Esophagus muscularis mucosa (tissue), 4 donors: Measurements from ENCODE around the gene NRXN3. TPM values are rescaled to one million over a fixed set of nuclear protein-coding genes. Genes with fewer than 3 reads are reported as not detected.

Experiments
- DNase-seq: peaks from one replicate; pipeline ENCODE4 v3.0.0-alpha.2; 2017; ENCODE audit errors: extremely low spot score
- H3K27ac ChIP-seq, 4 donors: fragments of 200-600 bp; sonication (generic); replicated peaks in 1 of 4; 1 replicate in 3 of 4; 2 replicates in 1 of 4; pipeline ENCODE4 v1.5.1; 2016 to 2019; ENCODE audit warnings: mild to moderate bottlenecking in 1 of 4
- H3K27me3 ChIP-seq, 4 donors: fragments of 200-600 bp; sonication (generic); one replicate each; pipeline versions ENCODE4 v1.5.1 to v1.6.0; 2016 to 2019
- H3K36me3 ChIP-seq, 4 donors: fragments of 200-600 bp; sonication (generic); one replicate each; pipeline ENCODE4 v1.5.1; 2016 to 2019
- H3K4me1 ChIP-seq, 4 donors: fragments of 200-600 bp; sonication (generic); one replicate each; pipeline ENCODE4 v1.5.1; 2016 to 2019
- H3K4me3 ChIP-seq, 4 donors: fragments of 200-600 bp; sonication (generic); 1 replicate in 2 of 4; 2 replicates in 2 of 4; pipeline ENCODE4 v1.5.1; 2016 to 2019; ENCODE audit warnings: mild to moderate bottlenecking in 4 of 4, moderate library complexity in 1 of 4
- H3K9me3 ChIP-seq, 4 donors: fragments of 200-600 bp; sonication (generic); 1 replicate in 3 of 4; 2 replicates in 1 of 4; pipeline ENCODE4 v1.5.1; 2016 to 2019
- EP300 ChIP-seq: sonication (generic); formaldehyde crosslinking; IDR thresholded peaks from one replicate; pipeline ENCODE4 v1.6.1; 2017; ENCODE audit warnings: antibody characterized with exemption
- POLR2A ChIP-seq: fragments of 450-650 bp; IDR thresholded peaks from one replicate; pipeline ENCODE4 v1.6.1; 2017; ENCODE audit warnings: antibody characterized with exemption, moderate library complexity, mild to moderate bottlenecking, low read depth
- POLR2AphosphoS5 ChIP-seq, 2 donors: sonication (generic); formaldehyde crosslinking; IDR thresholded peaks; one replicate each; pipeline ENCODE4 v1.6.1; 2017; ENCODE audit warnings: antibody characterized with exemption in 2 of 2
- WGBS: methylation state at CpG from one replicate; pipeline ENCODE4 v1.1.5; 2018; 5-methylcytosine and 5-hydroxymethylcytosine counted together
- intact Hi-C: fragments of 100-400 bp; cut with DNase I; formaldehyde crosslinking; loops from one replicate; pipeline ENCODE4 v1.15.1; 2023
- total RNA-seq, 4 donors: library from RNA; depleted of rRNA; stranded (reverse); fragments of >200 nt; gene quantifications; one replicate each; pipeline versions ENCODE4 v1.1.0 to v1.2.1, GENCODE V29; 2016
- TF ChIP-seq, protein P1 (sequence below), 3 experiments: fragments of 200-600 bp in 2 of 3; fragments of 450-650 bp in 1 of 3; sonication (generic) in 2 of 3; IDR thresholded peaks; one replicate each; pipeline ENCODE4 v1.5.1; 2017 to 2019; ENCODE audit warnings: antibody characterized with exemption in 3 of 3, mild to moderate bottlenecking in 2 of 3, moderate library complexity in 1 of 3

The NRXN3 gene
- total RNA-seq, 4 donors from 2014 or later = 71.1 to 159 (median 122) TPM

DNA sequence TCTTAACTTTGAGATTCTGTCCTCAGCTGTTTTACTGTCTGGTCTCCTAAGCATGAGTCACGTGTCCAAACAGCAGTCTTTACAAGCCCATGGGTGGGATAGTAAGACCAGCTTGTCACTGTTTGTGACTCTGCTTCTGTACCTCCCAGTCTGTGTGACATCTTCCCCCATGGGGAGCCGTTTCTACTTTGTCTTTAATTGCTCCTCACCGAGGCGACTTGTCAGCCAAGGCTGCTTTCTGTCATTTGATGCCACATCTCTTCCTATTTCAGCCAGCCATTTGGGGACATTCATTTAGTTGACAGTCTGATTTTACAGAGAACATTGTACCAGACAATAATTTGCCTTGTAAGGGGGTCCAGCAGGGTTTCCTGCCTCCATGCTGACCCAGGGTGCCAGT lies 534.8 kb downstream of the NRXN3 start:
- Histone ChIP-seq H3K36me3 (no peaks in the 10 kb centered on the region), H3K4me3 (no peak overlapping the region), H3K27me3 (no peaks in the 10 kb centered on the region), H3K4me1 (no peaks in the 10 kb centered on the region), H3K9me3 (no peaks in the 10 kb centered on the region), H3K27ac (no peak overlapping the region)
- WGBS = 57% methylated on average over 4 of the region's 4 CpGs
- no peak for DNase-seq
- TF ChIP-seq EP300 (no peak), POLR2AphosphoS5 (IDR thresholded peaks at IDR 0.05) (no peak), POLR2A (no peak)
- TF ChIP-seq, protein P1, sequence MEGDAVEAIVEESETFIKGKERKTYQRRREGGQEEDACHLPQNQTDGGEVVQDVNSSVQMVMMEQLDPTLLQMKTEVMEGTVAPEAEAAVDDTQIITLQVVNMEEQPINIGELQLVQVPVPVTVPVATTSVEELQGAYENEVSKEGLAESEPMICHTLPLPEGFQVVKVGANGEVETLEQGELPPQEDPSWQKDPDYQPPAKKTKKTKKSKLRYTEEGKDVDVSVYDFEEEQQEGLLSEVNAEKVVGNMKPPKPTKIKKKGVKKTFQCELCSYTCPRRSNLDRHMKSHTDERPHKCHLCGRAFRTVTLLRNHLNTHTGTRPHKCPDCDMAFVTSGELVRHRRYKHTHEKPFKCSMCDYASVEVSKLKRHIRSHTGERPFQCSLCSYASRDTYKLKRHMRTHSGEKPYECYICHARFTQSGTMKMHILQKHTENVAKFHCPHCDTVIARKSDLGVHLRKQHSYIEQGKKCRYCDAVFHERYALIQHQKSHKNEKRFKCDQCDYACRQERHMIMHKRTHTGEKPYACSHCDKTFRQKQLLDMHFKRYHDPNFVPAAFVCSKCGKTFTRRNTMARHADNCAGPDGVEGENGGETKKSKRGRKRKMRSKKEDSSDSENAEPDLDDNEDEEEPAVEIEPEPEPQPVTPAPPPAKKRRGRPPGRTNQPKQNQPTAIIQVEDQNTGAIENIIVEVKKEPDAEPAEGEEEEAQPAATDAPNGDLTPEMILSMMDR (IDR thresholded peaks at IDR 0.05) = no peak
- intact Hi-C loops = no loop called here

GRCh38 chr14:78705989-78706388 lies 535.8 kb downstream of the NRXN3 start:
- H3K9me3 ChIP-seq = no peaks in the 10 kb centered on the region
- no peak for DNase-seq

DNA sequence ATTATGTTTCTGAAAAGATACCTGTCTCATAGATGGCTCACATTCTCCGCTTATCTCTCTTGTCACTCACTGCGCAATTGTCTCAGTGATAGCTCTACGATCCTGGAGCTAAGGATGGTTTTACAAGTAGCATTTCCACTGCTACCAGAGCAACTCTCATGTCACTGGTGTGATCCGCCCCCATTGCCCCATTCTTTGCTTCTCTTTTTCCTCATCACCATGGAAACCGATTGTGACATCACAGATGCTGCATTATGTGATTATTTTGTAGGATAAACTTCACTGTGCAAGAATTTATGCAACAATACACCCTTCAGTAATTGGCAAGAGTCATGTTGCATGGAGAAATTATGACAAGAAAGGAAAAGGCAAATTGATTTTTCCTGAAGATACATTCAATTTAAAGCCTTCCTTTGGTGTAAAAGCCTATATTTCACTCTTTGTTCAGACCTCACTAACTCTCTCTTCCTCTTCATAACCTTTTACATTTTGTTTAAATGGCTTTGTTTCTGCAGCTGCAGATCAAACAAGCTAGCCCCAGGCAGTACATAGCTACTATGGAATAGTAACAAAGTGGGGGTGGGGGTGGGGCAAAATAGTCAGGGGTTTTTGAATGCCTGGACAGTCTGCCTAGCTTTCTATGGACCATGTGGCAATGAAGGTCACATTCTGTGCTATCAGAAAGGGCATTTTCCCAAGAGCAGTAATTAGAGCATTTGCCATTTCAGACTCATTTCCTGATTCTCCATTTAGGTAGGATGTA lies 539.8 kb downstream of the NRXN3 start:
- Histone ChIP-seq H3K4me3 (no peak overlapping the region), H3K36me3 (no peaks in the 10 kb centered on the region), H3K9me3 (no peaks in the 10 kb centered on the region), H3K4me1 (no peaks in the 10 kb centered on the region), H3K27me3 (no peaks in the 10 kb centered on the region), H3K27ac (no peak overlapping the region)
- TF ChIP-seq EP300 = no peak
- no peak for TF ChIP-seq POLR2AphosphoS5 (IDR thresholded peaks at IDR 0.05)
- TF ChIP-seq, protein P1 (IDR thresholded peaks at IDR 0.05) = no peak
- TF ChIP-seq POLR2A = no peak
- intact Hi-C loops = no loop called here
- 77% methylated on average over 5 of the region's 5 CpGs for WGBS
- no peak for DNase-seq

More at GRCh38 chr14:78705989-78706388, 535.8 kb downstream of the NRXN3 start:
- intact Hi-C loops = no loop called here
- Histone ChIP-seq H3K27me3 (no peaks in the 10 kb centered on the region), H3K27ac (no peak overlapping the region), H3K36me3 (no peaks in the 10 kb centered on the region), H3K4me3 (no peak overlapping the region), H3K4me1 (no peaks in the 10 kb centered on the region)
- TF ChIP-seq, protein P1 (IDR thresholded peaks at IDR 0.05) = no peak
- TF ChIP-seq POLR2A (no peak), EP300 (no peak), POLR2AphosphoS5 (IDR thresholded peaks at IDR 0.05) (no peak)

DNA sequence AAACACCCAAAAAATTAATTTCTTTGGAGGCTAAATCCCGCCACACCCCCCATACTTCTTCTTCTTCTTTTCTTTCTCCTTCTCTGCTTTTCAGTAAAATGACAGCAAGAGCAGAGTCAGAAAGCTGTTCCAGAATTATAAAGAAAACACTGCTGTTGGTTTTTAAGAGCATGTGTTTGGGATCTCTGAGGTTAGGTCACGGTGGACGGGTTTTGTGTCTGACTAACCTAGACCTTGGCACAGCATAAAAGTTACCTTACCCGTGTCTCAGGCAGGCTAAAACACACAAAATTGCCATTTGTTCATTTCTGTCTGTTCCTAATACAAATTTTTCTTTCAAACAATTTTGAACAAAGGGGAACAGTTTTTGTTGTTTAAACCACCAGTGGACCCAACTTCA lies 540.8 kb downstream of the NRXN3 start:
- intact Hi-C loops = no loop called here
- Histone ChIP-seq H3K27ac (no peak overlapping the region), H3K4me3 (no peak overlapping the region), H3K4me1 (no peaks in the 10 kb centered on the region), H3K9me3 (no peaks in the 10 kb centered on the region), H3K27me3 (no peaks in the 10 kb centered on the region), H3K36me3 (no peaks in the 10 kb centered on the region)
- 57% methylated on average over 4 of the region's 4 CpGs for WGBS
- TF ChIP-seq, protein P1 (IDR thresholded peaks at IDR 0.05) = no peak
- TF ChIP-seq EP300 (no peak), POLR2AphosphoS5 (IDR thresholded peaks at IDR 0.05) (no peak), POLR2A (no peak)
- DNase-seq = no peak

- TF ChIP-seq POLR2AphosphoS5 (IDR thresholded peaks at IDR 0.05) = no peak
- TF ChIP-seq EP300 = no peak
- TF ChIP-seq POLR2A = no peak
- TF ChIP-seq, protein P1 (IDR thresholded peaks at IDR 0.05) = no peak
- intact Hi-C loops = no loop called here
- DNase-seq = no peak
- Histone ChIP-seq H3K27me3 (no peaks in the 10 kb centered on the region), H3K9me3 (no peaks in the 10 kb centered on the region), H3K27ac (no peak overlapping the region), H3K4me3 (no peak overlapping the region), H3K4me1 (no peaks in the 10 kb centered on the region), H3K36me3 (no peaks in the 10 kb centered on the region)
Observed at GRCh38 chr14:78713716-78714115, 543.5 kb downstream of the NRXN3 start.
